ENCODE results near the gene SLC16A10. TPM values are rescaled to one million over a fixed set of nuclear protein-coding genes. Genes with fewer than 3 reads are reported as not detected.

The SLC16A10 gene
- total and polyA plus RNA-seq, 2 of the 13 experiments (the other 11 are each of a cell fraction or from before 2014, with no cell fraction given) = 8.2 to 20.1 TPM

DNA sequence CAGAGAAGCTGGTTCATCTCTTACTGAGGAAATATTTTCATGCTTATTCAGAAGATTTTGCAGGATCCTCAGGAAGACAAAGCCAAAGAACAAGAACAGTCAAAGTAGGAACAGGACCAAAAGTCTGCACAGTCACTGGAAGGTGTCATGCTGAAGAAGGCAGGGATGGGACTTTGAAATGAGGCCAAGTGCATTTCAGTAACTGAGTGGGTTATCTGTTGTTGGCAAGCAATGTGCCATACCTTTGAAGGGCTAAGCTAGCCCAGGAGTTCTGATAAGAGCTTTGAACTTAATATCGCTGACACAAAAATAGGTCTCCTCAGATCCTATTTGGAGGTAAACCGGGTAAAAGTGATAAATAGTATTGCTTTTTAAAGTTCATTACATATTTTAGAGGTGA, 31.5 kb downstream of the SLC16A10 start:
- no peaks in the 10 kb centered on the region for H3K36me3 ChIP-seq (replicated peaks in 1 of 2; ENCODE audit: control insufficient read depth in 1 of 2, insufficient read depth in 2 of 2, low read length in 2 of 2)
- ATAC-seq = no peak
- no TSS peak for BruUV-seq (replicated peaks)
- H3K27ac ChIP-seq (ENCODE audit: extremely low read length, insufficient read depth, low read length) = no peak overlapping the region
- no peak overlapping the region for H3K4me3 ChIP-seq (replicated peaks in 1 of 3; ENCODE audit: insufficient read depth in 1 of 3, low read depth in 2 of 3, low read length in 3 of 3)
- no peaks in the 10 kb centered on the region for H3K27me3 ChIP-seq (ENCODE audit: control insufficient read depth in 1 of 2, insufficient read depth in 2 of 2, low read length in 2 of 2)
- H3K79me2 ChIP-seq (ENCODE audit: insufficient read depth, low read length) = no peaks in the 10 kb centered on the region
- H3K9ac ChIP-seq (ENCODE audit: insufficient read depth, low read depth, low read length) = no peak overlapping the region
- DNase-seq (ENCODE audit: low spot score) = no peak
- no peak for FAIRE-seq
- no peak for TF ChIP-seq ZFYVE20 (CRISPR knock-in tag; IDR thresholded peaks at IDR 0.05; ENCODE audit: borderline replicate concordance, low read depth)
- H3K9me3 ChIP-seq (ENCODE audit: low read length) = no peaks in the 10 kb centered on the region
- ChIA-PET CTCF (ENCODE audit: low intra/inter-chr PET ratio, low total read pairs) (no interaction called here), POLR2A (no interaction called here)
- peaks cover 35% of the 10 kb centered on the region for H3K4me1 ChIP-seq (ENCODE audit: insufficient read depth, low read length)
- no peak overlapping the region for H2AFZ ChIP-seq (ENCODE audit: low read length)
- in situ Hi-C loops (cut with HindIII; ENCODE audit: extremely low pct_ligation_motif_present, low pct_unique_long_range_greater_than_20kb) (no loop called here), intact Hi-C loops (cut with micrococcal nuclease; ENCODE audit: unreplicated experiment) (no loop called here)
- no peaks in the 10 kb centered on the region for H4K20me1 ChIP-seq (ENCODE audit: insufficient read depth, low read length)
- 85% methylated on average over 2 of the region's 2 CpGs for WGBS (ENCODE audit: low lambda C conversion rate)
- H3K4me2 ChIP-seq (ENCODE audit: low read depth, low read length) = no peak overlapping the region

DNA sequence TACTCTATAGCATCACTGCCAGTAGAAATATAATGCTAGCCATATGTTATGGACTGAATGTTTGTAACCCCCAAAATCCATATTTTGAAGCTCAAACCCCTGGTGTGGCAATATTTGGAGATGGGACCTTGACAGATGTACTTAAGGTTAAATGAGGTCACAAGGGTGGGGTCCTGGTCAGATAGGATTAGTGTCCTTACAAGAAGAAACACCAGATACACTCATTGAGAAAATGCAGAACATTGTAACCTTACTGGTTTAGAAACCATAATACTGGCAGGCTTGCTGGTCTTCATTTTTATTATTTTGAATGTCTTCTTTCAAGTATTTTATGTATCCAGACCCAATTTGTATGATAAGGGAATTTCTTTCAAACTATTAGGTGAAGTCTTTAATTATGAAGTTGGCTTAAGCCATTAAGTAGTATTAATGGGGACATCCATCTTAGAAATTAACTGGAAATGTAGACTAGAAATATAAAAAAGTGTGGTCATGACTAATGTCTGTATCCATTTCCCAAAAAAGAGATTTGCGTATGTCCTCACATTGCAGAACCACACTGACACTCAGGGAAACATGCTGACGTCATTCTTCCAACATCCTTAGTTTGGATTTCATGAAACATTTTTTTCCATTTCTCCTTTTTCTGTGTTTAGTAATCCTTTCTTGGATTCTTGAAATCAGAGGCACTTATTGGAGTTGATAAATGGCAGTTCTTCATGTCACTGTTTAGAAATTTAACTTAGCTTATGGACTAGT, 32.4 kb downstream of the SLC16A10 start:
- no peaks in the 10 kb centered on the region for H3K27me3 ChIP-seq (ENCODE audit: control insufficient read depth in 1 of 2, insufficient read depth in 2 of 2, low read length in 2 of 2)
- H3K9ac ChIP-seq (ENCODE audit: insufficient read depth, low read depth, low read length) = no peak overlapping the region
- FAIRE-seq (no peak), DNase-seq (ENCODE audit: low spot score) (no peak), ATAC-seq (no peak)
- 96% methylated on average over 2 of the region's 2 CpGs for WGBS (ENCODE audit: low lambda C conversion rate)
- ChIA-PET CTCF (ENCODE audit: low intra/inter-chr PET ratio, low total read pairs) (no interaction called here), POLR2A (no interaction called here)
- H3K9me3 ChIP-seq (ENCODE audit: low read length) = no peaks in the 10 kb centered on the region
- TF ChIP-seq, protein P1, sequence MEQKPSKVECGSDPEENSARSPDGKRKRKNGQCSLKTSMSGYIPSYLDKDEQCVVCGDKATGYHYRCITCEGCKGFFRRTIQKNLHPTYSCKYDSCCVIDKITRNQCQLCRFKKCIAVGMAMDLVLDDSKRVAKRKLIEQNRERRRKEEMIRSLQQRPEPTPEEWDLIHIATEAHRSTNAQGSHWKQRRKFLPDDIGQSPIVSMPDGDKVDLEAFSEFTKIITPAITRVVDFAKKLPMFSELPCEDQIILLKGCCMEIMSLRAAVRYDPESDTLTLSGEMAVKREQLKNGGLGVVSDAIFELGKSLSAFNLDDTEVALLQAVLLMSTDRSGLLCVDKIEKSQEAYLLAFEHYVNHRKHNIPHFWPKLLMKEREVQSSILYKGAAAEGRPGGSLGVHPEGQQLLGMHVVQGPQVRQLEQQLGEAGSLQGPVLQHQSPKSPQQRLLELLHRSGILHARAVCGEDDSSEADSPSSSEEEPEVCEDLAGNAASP (CRISPR knock-in tag; IDR thresholded peaks at IDR 0.05; ENCODE audit: borderline replicate concordance) = peak; percentile 49; the same call in 1 of the 2 replicates
- TF ChIP-seq EP300 (IDR thresholded peaks at IDR 0.05; ENCODE audit: low read depth in 2 of 2, low read length in 2 of 2) (no peak), EP300 (CRISPR knock-in tag; IDR thresholded peaks at IDR 0.05; ENCODE audit: borderline replicate concordance) (no peak), ZNF264 (CRISPR knock-in tag; IDR thresholded peaks at IDR 0.05) (peak; percentile 99)
- TF ChIP-seq, protein P2, sequence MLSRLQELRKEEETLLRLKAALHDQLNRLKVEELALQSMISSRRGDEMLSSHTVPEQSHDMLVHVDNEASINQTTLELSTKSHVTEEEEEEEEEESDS (CRISPR knock-in tag; IDR thresholded peaks at IDR 0.05; ENCODE audit: borderline replicate concordance) = no peak
- no peaks in the 10 kb centered on the region for H3K36me3 ChIP-seq (replicated peaks in 1 of 2; ENCODE audit: control insufficient read depth in 1 of 2, insufficient read depth in 2 of 2, low read length in 2 of 2)
- no peak overlapping the region for H3K4me3 ChIP-seq (replicated peaks in 1 of 3; ENCODE audit: insufficient read depth in 1 of 3, low read depth in 2 of 3, low read length in 3 of 3)
- peaks cover 43% of the 10 kb centered on the region for H3K4me1 ChIP-seq (ENCODE audit: insufficient read depth, low read length)
- intact Hi-C loops (cut with micrococcal nuclease; ENCODE audit: unreplicated experiment) (no loop called here), in situ Hi-C loops (cut with HindIII; ENCODE audit: extremely low pct_ligation_motif_present, low pct_unique_long_range_greater_than_20kb) (no loop called here)
- H3K4me2 ChIP-seq (ENCODE audit: low read depth, low read length) = no peak overlapping the region
- H4K20me1 ChIP-seq (ENCODE audit: insufficient read depth, low read length) = no peaks in the 10 kb centered on the region
- no peaks in the 10 kb centered on the region for H3K79me2 ChIP-seq (ENCODE audit: insufficient read depth, low read length)
- no peak overlapping the region for H2AFZ ChIP-seq (ENCODE audit: low read length)
- no peak overlapping the region for H3K27ac ChIP-seq (ENCODE audit: extremely low read length, insufficient read depth, low read length)
- BruUV-seq (replicated peaks) = no TSS peak
